Mesothelial cell of epicardium (in vitro differentiated cells): ENCODE measurements around the gene PHLDA2. TPM values are rescaled to one million over a fixed set of nuclear protein-coding genes. Genes with fewer than 3 reads are reported as not detected.
A peak's percentile ranks its signal among the peaks of the same experiment; 100 is the strongest.

Experiments
- DNase-seq, 2 experiments: peaks; one replicate each; pipeline ENCODE4 v3.0.0; 2021; ENCODE audit warnings: low spot score in 2 of 2; ENCODE audit not compliant: unreplicated experiment in 2 of 2
- H3K27ac Mint-ChIP-seq: 2 replicates; pipeline ENCODE4 v1.8.0; 2021; ENCODE audit warnings: mixed read lengths
- H3K27me3 Mint-ChIP-seq: 2 replicates; pipeline ENCODE4 v1.8.0; 2021; ENCODE audit warnings: low read depth, mixed read lengths
- H3K36me3 Mint-ChIP-seq: 2 replicates; pipeline ENCODE4 v1.8.0; 2021; ENCODE audit warnings: mixed read lengths
- H3K4me1 Mint-ChIP-seq: 2 replicates; pipeline ENCODE4 v1.8.0; 2021; ENCODE audit warnings: mixed read lengths
- H3K4me3 Mint-ChIP-seq: 2 replicates; pipeline ENCODE4 v1.8.0; 2021; ENCODE audit warnings: mild to moderate bottlenecking, moderate library complexity, mixed read lengths
- H3K9me3 Mint-ChIP-seq: 2 replicates; pipeline ENCODE4 v1.8.0; 2021; ENCODE audit warnings: mixed read lengths
- total RNA-seq: library from RNA; stranded (reverse); gene quantifications from 3 replicates; pipeline ENCODE4 v1.2.1, GENCODE V29; 2021
- TF ChIP-seq, protein P1 (sequence below): fragments of 200-600 bp; sonication (generic); IDR thresholded peaks from one replicate; pipeline ENCODE4 v1.5.0; 2021; ENCODE audit warnings: antibody characterized with exemption; ENCODE audit not compliant: unreplicated experiment

The PHLDA2 gene
- total RNA-seq, 1 donor from 2014 or later = 1.9 TPM

DNA sequence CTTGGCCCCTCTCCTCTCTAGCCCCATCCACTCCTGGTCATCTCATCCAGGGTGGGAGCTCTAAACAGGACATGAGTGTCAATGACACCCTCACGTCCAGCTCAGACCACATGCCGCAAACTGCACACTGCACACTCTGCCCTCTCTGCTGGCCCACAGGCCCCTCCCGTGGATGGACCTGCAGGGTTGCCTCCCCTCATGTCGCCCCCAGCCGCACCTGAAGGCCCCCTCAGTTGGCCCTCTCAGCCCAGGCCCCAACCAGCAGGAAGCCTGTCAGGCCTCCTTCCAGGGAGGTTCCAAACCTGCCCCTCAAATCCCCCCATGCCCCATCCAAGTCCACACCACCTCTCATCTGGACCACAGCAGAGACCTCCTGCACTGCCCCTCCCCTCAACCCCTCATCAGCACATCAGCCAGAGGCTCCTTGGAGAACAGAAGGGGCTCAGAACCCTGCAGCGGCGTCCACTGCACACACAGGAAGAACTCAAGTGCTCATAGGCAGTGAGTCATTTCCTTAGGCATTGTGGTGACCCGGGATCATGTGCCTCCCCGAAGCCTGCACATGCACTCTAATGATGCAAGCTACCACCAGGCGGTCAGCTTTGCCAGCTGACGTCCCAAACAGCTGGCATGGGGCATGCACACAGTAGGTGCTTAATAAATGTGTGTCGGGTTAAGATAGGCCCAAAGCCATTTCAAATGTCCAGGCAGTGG is 30.7 kb downstream of the PHLDA2 start:
- Mint-ChIP-seq H3K4me1 (peaks cover 8% of the 10 kb centered on the region), H3K4me3 (no peak overlapping the region), H3K36me3 (no peaks in the 10 kb centered on the region), H3K27ac (no peak overlapping the region), H3K27me3 (no peaks in the 10 kb centered on the region), H3K9me3 (no peaks in the 10 kb centered on the region)
- TF ChIP-seq, protein P1, sequence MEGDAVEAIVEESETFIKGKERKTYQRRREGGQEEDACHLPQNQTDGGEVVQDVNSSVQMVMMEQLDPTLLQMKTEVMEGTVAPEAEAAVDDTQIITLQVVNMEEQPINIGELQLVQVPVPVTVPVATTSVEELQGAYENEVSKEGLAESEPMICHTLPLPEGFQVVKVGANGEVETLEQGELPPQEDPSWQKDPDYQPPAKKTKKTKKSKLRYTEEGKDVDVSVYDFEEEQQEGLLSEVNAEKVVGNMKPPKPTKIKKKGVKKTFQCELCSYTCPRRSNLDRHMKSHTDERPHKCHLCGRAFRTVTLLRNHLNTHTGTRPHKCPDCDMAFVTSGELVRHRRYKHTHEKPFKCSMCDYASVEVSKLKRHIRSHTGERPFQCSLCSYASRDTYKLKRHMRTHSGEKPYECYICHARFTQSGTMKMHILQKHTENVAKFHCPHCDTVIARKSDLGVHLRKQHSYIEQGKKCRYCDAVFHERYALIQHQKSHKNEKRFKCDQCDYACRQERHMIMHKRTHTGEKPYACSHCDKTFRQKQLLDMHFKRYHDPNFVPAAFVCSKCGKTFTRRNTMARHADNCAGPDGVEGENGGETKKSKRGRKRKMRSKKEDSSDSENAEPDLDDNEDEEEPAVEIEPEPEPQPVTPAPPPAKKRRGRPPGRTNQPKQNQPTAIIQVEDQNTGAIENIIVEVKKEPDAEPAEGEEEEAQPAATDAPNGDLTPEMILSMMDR = no peak
- no peak for DNase-seq

DNA sequence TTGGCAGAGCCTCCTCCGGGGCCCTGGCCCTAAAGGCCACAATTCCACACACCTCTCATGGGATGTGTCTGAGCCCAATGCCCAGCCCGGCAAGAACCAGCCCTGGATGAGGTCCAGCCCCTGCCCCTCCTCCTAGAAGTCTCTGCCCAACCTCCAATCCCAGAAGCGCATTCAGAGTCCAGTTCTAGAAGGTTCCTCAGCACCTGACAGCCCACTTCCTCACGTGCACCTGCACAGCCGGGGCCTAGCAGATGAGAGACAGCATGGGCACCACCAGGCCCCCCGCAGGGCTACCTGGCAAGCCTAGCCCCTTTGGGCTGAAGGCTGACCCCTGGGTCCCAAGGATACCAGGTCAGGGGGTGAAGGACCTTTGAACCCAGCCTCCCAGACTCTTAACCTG is 32.2 kb downstream of the PHLDA2 start:
- Mint-ChIP-seq H3K4me1 (peaks cover 12% of the 10 kb centered on the region), H3K36me3 (no peaks in the 10 kb centered on the region), H3K9me3 (no peaks in the 10 kb centered on the region), H3K4me3 (no peak overlapping the region), H3K27ac (no peak overlapping the region), H3K27me3 (no peaks in the 10 kb centered on the region)
- DNase-seq = no peak
- TF ChIP-seq, protein P1 = no peak

DNA sequence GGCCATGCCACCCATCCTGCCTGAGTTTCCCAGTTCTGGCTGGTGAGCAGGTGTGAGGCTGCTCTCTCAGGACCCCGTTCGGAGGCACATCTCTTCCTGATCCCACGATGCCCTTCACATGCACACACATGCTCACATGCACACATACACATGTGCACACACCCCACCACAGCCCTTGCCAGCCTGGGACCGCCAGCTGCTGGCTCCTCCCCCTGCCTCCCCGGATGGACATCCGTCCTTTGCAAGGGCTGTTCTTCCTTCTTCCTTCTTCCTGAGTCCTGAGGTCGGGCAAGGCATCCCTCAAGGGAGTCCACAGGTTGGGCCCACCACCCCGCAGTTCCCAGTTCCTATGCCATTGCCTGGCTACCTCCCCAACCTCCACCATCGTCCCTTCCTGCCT is 33.2 kb downstream of the PHLDA2 start:
- TF ChIP-seq, protein P1 = no peak
- DNase-seq = no peak
- H3K36me3 Mint-ChIP-seq = no peaks in the 10 kb centered on the region
- no peaks in the 10 kb centered on the region for H3K27me3 Mint-ChIP-seq
- no peak overlapping the region for H3K27ac Mint-ChIP-seq
- peaks cover 19% of the 10 kb centered on the region for H3K4me1 Mint-ChIP-seq
- no peaks in the 10 kb centered on the region for H3K9me3 Mint-ChIP-seq
- H3K4me3 Mint-ChIP-seq = no peak overlapping the region

DNA sequence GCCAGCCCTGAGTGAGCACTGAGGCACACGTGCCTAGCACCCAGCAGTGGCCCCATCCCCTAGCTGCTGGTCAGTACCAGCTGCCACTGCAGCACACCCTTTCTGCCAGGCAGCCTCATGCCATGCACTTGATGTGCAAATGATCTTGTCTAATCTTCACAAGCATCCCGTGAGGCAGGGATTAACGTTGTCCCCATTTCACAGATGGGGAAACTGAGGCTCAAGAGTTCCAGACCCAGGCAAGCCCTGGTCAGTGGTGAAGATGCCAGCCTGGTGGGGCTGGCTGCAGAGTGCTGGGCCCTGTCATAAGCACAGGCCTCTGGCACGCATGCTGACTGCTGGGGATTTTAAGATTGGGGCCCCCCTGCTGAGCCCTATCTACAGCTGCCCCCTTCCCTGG is 35.3 kb downstream of the PHLDA2 start:
- Mint-ChIP-seq H3K4me3 (no peak overlapping the region), H3K9me3 (no peaks in the 10 kb centered on the region), H3K4me1 (peaks cover 13% of the 10 kb centered on the region), H3K36me3 (no peaks in the 10 kb centered on the region), H3K27ac (no peak overlapping the region), H3K27me3 (no peaks in the 10 kb centered on the region)
- no peak for DNase-seq
- TF ChIP-seq, protein P1 = no peak

DNA sequence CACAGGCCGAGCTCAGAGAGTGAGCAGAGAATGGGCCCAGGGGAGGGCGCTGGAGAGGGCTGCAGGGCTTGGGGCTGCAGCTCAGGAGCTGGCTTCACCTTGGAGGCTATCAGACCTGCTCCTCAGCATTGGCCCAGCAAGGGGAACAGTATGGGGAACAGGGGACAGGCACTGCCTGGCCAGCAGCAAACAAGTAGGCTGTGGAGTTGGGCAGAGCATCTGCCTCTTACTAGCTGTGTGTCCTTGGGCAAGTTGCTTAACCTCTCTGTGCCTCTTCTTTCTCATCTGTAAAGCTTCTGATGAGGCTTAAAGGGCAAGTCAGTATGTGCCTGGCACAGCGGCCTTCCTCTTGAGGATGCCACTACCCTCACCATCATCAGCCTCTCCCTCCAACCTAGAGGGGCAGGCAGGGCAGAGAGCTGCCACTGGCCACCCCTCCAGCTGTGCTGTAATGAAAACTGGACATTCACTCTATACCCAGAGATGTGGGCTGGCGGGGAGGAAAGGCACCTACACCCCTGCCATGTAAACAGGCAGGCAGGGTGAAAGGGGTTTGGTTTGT is 36.2 kb downstream of the PHLDA2 start:
- H3K27ac Mint-ChIP-seq = peak overlapping the region; percentile 43
- TF ChIP-seq, protein P1 = no peak
- H3K4me3 Mint-ChIP-seq = peak overlapping the region; percentile 70
- no peaks in the 10 kb centered on the region for H3K27me3 Mint-ChIP-seq
- peaks cover 16% of the 10 kb centered on the region for H3K4me1 Mint-ChIP-seq
- no peak for DNase-seq
- no peaks in the 10 kb centered on the region for H3K36me3 Mint-ChIP-seq
- H3K9me3 Mint-ChIP-seq = no peaks in the 10 kb centered on the region
